ENCODE measurements around the gene KLF15.

Gene KLF15

DNA sequence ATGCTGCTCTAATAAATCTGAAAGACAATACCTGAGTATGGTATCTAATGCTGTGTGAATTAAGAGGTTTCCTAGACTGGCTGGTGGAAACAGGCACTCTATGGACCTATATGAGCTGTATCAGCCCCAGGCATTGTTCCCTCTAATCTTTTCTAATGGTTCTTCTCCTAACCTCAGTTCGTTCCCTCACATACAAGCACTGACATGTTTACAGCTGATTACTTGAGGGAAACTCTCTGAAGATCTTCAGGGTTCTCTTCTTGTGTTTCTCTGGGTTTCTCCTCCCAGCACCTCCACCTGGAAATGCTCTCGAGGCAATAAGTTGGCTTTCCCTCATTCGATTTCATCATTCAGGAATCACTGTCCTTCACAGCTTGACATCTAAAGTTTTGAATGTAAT is 52.9 kb downstream of the KLF15 start:
- DNase-seq = no peak

GRCh38 chr3:126303272-126303671 is 53.9 kb downstream of the KLF15 start:
- no peak for DNase-seq

- no peak for DNase-seq
These were observed 56.3 kb downstream of the KLF15 start for GRCh38 chr3:126300761-126301481.

DNA sequence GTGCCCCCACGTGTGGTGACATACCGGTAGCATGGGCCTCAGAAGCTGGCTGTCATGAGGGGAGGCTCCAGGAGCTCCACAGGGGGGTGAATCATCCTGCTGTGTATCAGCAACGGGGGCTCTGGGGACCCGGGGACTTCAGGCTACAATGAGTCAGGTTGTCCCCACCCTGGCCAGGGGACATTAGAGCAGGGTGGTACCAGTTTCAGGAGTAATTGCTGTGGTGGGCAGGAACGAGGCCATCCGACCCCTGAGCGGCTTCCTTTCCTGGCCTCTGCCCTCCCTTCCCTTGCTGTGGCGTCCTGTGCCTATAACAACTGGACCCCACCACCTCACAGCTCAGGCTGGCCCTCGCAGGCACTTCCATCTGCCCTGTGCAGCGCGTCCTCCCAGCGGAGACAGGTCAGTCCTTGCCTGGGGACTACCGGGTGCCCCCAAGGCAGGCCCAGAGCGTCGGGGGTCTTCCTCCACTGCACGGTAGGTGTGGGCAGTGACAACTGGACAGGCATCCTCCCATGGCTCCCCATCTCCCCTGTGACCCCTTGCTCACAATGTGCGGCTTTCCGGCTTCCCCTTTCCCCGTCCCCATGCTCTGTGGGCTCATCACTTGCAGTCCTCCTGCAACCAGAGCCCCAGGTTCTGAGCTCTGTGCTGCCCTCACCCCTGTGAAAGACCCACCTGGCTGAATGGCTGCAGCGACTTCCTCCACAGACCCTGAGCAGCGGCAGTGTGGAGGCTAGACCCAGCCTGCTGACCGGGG is 57.0 kb downstream of the KLF15 start:
- DNase-seq = no peak

GRCh38 chr3:126295407-126295939 is 61.7 kb downstream of the KLF15 start:
- no peak for DNase-seq

GRCh38 chr3:126294211-126294808 is 62.9 kb downstream of the KLF15 start:
- no peak for DNase-seq

DNA sequence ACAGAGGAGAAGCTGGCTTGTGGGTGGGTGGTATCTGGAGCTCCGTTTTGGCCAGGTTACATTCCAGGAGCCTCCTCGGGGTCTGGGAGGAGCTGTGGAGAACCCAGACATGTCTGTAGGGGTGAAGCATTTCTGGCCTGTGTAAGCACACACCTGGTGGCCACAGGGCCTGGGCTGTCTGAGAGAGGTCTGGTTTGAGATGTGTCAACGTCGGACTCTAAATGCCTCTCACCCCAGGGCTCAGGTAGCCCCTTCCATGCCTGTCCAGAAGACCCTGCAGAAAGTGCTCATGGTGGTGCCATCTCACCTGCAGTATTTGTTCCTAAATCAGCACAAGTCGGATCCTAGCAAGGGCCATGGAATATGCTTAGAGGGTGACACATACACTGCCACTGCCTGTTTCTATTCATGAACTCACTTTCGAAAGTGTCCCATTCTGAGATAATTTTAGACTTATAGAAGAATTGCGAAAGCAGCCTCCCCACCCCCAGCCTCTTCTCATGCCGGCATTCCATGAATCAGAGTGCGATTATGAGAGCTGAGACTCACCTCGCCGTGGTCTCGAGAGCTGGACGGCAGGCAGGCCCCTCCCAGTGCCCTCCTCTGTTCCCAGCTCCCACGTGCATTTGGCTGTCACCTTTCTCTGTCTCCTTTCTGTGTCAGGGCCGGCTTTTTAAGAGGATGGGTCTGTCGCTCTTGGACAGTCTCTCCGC is 63.7 kb downstream of the KLF15 start:
- DNase-seq = no peak
